HG03565 (cell line): ENCODE results near the gene TCF12.

ENCODE experiments used
- ATAC-seq: cut with Tn5 transposase; IDR thresholded peaks from one replicate; pipeline ENCODE4 v1.9.1; 2021; ENCODE audit warnings: mild to moderate bottlenecking, moderate library complexity; ENCODE audit not compliant: unreplicated experiment

The TCF12 gene

DNA sequence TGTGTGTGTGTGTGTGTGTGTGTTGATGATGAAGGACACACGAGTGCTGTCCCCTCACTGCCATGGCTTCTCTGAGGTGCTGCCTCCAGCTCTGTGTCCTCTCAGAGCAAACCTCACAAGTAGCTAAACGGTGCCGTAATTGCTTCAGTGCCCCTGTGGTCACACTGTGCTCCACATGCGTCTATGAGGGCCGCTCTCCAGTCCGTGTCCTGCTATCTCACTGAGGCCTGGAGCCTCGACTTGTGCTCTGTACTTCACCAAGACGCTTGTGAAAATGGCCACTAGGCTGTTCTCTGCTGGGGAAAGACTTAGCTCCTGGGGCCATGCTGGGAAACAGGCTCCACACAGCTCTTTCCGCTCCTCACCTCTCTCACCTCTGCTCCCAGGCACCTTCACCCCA is 392.4 kb downstream of the TCF12 start:
- no peak for ATAC-seq

DNA sequence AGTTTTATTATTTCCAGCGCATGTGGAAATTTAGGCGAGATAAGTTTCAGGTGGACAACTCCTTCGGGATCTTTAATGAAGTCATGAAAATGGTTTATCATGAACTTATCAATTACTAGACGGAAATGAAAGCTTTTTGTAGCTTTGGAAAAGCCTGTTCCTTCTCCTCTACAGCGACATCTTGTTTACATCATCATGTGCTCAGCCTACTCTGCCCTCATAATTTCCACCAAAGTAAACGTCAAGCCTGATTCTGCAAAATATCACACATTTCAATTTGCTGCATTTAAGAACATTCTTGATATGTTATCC is 393.5 kb downstream of the TCF12 start:
- no peak for ATAC-seq

DNA sequence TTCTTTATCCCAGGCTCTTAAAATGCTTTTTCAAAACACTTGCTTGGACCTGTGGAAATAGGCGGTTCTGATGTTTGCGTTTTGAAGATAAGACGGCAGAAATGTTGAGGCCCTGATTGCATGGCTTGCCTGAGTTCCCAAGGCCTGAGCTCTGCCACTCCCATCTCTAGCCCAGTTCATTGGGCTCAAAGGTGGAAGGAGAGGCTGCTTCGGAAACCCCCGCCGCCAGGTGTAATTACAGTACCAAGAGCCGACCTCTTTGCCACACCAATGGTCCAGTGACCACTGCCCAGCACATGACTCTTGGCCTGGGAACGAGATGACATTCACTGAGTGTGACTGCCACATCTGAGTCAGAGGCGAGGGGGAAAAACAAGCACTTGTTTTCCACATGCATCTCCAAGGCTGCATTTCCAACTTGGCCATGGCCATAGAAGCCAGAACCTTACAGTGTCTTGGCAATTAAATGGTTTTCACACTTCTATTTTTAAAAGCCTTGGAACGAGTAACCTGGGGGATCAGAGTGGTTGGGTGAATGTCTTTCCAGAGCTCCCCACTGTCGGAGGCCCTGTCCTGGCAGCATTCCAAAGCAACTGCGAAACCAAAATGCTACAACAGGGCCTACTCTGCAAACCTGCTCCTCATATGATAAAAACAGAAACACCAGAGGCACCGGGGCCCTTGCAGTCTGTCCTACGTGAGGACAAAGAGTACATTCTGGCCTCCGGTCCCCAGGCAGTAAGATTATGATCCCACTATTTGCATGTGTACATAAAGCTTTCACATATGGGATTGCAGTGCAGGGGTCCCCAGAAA is 394.1 kb downstream of the TCF12 start:
- no peak for ATAC-seq

DNA sequence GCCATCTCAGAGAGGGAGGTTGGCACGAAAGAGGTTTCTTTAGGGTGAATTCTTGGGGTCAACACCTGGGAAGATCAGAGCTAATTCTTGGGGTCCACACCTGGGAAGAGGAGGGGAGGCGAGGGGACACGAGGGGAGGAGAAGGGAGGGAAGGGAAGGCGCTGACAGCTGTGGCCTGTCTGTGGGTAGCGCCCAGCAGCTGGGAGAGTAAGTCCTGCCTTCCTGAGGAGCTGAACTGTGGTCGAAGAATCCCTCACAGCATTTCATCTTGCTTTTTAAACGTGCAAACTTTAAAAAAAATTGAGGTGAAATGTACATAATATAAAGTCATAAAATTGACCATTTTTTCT is 394.7 kb downstream of the TCF12 start:
- ATAC-seq, result no peak

DNA sequence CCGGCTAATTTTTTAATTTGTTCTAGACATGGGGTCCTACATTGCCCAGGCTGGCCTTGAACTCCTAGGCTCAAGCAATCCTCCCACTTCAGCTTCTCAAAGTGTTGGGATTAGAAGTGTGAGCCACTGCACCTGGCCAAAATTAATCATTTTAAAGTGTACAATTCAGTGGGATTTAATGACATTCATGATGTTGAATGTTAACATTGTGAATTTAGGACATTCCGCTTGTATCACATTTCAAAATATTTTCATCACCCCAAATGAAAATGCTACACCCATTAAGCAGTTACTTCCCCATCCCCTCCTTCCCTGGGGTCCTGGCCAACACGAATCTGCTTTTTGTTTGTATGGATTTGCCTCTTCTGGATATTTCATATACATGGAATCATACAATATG is 395.8 kb downstream of the TCF12 start:
- no peak for ATAC-seq

DNA sequence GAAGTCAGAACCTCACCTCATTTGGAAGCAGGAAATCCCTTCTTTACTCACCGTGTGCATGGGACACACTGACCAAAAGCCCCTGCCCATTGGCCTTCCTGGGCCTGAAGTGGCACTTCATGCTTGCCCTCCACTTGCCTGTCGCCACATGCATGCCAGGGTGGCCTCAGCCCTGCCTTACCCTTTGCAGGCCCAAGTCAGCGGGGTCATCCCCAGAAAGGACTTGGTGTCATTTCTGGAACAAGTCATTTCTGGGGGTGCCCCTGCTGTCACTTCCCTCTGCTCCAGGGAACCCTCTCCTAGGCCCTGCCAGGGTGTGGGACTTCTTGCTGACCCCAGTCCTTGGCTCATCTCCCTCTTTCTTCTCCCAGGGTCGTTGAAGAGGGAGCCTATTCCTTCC is 398.0 kb downstream of the TCF12 start:
- no peak for ATAC-seq

DNA sequence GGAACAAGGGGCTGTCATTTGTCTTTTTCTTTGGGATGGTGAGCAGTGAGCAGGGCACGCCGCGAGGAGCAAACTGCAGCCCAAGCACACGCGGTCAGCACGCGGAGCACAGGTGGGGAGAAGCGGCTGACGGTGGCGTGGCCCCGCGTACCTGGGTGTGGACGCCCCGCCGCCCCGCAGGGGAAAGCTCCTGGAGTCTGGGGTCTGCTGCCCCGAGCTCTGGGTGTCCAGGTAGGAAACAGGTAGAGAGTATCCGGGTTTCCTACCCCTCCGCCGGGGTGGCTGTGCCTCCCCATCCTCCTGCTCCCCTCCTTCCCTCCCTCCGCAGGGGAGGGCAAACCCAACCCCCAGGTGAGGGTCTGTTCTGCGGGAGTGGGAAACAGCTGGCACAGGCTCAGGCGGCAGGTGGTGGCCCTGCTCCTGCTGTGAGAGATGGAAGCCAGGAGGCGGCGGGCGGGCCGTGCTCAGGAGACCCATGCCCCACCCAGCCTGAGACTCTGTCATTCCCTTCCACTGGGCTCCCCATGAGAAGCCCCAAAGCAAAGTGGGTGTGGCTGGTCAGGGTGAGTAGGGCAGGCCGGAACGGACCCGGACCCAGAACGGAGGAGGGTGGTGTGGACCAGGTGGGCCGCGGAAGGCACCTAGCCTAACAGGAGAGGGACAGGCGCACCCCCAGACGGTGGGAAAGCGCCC is 400.9 kb downstream of the TCF12 start:
- ATAC-seq, result no peak

DNA sequence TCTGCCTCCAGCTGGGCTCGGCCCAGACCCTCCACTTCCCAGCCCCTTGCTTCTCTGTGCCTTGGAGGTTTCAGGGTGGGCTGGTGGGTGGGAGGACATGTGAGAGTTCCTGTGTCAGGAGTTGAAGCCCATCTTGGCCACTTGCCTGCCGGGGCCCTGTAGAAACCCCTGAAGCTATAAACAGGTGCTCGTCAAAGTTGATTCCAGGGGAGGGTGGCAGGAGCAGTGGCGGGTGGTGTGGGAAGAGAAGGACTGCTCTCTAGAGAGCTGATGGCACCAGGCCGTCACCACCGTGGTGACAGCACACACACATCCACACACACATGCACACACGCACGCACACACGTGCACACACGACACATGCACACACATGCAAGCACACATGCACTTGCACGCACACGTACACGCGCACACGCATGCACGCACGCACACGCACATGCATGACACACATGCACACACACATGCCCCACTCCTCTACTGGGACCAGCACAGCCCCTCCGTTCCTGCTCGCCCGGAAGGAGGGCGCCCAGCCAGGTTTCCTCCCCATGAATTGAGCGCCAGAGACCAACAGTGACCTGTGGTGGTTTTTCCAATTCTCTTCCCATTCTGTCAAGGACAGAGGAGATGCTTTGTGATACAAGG is 401.6 kb downstream of the TCF12 start:
- ATAC-seq, result no peak

DNA sequence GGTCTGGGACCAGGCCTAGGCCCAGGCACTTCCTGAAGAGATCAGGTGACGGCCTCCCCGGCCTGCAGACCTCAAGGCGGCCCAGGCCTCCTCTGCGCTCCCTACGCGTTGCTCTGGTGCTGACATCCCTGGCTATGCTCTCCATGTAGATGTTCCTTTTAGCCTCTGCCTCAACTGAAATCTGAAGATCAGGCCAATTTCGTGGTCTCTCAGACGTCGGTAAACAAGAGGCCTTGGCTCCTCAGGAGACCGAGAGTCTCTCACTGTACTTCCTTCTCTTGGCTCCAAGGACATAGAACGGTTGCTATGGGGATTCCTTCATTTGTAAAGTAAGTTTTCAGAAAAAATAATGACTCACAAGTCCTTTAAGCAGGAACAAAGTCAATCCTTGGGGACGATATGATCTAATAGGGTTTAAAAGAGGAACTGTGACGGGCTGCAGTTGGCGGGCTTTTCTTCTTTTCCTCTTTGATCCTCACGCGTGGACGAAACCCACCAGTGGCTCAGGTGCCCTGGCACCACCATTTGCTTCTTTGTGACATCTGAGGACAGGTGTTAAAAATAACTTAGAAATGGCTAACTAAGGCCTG is 402.3 kb downstream of the TCF12 start:
- ATAC-seq, result no peak

DNA sequence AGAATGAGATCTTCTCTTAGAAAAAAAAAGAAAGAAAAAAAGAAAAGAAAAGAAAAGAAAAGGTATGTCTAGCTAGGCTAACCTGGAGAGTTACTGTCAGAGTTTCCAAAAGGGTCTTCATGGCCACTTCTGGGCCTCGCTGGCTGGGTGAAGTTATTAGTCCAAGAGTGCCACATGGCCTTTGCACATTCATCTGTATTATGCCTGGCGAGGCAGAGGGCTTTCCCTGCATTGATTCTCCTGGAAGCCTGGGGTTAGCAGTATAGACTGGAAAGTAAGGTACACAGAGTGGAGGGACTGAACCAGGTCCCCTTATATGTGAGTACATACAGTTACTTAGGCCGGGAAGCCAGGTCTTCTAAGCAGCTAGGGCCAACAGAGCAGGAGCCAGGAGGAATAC is 403.0 kb downstream of the TCF12 start:
- no peak for ATAC-seq

DNA sequence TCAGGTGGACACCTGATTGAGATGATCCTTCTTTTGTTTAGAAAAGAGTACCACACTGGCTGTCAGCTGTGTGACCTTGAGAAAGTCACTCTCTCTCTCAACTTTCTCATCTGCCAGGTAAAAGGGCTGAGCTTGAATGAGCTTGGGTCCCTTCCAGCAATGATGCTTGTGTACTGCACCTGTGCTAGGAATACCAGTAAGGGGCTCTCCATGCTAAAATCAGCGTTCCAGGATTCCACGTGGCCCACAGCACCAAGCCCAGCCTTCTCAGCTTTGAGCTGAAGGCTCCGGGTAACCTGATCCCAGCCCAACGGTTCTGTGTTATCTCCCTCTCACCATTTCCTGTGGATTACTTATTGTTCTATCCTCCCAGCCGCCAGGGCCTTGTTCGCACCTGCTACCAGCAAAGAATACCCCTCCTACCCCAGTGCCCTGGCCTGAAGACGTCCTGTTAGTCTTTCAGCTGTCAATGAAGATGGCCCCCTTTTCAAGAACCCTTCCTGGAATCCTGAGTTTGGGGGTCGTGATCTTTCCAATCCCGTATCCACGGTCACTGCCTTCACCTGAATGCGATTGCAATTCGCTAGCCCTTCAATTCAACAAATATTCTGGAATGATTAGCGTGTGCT is 403.6 kb downstream of the TCF12 start:
- ATAC-seq, result no peak

DNA sequence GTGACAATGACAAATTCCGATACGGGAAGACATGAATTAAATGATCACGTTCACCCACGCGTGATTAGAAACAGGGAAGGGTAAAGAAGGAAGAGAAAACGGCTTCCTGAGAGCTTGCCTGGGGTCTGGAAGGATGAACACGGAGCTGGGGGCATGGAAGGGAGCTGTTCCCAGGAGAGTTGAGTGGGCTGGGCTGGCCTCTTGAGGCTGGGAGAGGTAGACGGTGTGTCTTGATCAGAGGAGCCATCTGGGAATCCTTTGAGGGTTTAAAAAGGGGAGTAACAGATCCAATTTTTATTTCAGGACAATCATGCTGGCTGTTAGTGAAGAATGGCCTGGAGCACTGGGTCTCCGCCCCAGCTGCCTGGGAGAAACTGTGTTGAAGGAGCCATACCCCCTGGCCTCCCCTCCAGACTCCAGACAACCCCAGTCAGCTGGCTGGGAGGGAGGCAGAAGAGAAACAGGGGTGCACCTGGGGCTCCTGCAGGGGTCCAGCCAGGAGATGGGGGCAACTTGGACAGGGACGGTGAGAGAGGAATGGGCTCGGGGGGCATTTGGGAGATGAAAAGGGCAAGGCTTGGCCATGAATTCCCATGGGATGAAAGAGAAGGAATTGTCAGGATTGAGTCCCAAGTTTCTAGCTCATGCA is 404.3 kb downstream of the TCF12 start:
- no peak for ATAC-seq

DNA sequence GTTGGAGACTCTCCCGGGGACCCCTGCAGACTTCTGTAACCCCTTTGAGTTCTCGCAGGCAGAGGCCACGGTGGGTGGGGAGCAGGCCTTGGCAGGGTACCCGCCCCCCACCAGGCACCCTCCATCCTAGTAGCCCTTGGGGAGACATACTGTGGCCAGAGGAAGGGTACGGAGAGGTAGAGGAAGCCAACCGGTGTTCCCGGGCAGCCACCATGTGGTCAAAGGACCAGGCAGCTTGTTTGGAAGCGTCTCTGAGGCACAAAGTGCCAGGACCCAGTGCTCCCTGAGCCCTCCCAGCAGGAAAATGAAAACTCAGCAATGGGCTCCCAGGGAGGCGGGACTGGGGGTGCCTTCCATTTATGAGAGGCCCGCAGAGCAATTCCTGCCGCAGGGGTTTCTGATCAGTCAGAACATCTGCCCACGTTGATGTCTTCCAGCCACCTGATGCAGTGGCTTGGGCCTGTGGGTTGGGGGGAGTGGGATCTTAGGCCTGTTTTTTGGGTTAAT is 404.9 kb downstream of the TCF12 start:
- no peak for ATAC-seq

DNA sequence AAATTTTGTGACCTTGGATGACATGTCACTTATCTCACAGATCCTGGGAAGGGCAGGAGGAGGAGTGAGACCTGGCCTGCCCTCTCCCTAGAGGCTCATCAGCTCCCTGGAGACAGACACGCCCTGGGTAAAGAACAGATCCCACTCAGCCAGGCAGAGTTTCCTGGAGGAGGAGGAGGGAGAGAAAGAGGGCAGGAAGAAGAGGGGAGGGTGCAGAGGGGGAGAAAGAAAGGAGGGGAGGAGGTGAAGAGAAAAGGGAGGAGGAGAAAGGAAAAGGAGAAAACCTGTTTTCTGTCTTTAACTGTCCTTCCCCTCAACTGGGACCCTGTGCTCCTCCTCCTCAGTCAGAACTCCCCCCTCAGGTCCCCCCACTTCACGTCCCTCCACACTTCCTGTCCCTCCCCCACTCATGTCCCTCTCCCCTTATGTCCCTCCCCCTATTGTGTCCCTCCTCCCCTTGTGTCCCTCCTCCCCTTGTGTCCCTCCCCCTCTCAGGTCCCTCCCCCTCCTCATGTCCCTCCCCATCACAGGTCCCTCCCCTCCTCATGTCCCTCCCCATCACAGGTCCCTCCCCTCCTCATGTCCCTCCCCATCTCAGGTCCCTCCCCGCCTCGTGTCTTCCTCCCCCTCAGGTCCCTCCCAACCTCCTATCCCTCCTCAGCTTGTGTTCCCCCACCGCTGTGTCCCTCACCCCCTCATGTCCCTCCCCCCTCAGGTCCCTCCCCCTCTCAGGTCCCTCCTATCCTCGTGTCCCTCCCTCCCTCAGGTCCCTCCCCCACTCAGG is 405.6 kb downstream of the TCF12 start:
- ATAC-seq, result no peak

DNA sequence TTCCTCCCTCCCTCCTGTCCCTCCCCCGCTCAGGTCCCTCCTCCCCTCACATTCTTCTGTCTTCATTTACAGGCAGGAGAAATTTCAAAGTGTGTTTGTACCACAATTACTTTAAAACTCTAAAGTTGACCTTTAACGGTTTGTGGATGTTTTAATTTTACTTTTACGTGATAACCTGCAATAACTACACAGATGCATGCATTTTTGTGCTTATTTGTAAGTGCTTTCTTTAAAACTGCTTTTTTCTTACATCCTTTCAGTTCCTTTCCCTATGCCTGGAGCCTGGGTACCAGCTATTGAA is 406.1 kb downstream of the TCF12 start:
- ATAC-seq, result no peak

DNA sequence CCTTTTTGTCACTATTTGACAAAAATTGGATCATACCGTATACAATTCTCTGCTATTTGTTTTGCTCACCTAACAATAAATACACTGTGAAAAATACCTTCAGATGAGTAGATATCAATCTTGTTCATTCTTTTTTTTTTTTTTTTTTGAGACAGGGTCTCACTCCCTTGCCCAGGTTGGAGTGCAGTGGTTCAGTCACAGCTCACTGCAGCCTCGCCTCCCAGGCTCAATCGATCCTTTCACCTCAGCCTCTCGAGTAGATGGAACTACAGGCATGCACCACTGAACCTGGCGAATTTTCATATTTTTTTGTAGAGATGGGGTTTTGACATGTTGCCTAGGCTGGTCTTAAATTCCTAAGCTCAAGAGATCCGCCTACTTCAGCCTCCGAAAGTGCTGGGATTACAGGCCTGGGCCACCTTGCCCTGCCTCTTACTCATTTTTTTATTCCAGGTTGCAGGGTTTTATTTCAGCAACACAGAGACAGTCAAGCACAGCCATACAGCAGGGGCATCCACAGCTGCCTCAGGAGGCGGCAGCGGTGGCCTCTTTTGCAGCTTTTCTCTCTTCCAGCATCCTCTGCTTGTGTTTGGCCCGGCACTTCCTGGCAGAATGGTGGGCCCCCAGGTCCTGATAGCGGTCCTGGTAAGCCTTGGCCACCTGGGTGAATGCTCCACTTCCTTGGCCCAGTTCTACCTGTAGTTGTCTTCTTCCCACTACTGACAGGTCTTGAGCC is 406.7 kb downstream of the TCF12 start:
- ATAC-seq, result no peak

DNA sequence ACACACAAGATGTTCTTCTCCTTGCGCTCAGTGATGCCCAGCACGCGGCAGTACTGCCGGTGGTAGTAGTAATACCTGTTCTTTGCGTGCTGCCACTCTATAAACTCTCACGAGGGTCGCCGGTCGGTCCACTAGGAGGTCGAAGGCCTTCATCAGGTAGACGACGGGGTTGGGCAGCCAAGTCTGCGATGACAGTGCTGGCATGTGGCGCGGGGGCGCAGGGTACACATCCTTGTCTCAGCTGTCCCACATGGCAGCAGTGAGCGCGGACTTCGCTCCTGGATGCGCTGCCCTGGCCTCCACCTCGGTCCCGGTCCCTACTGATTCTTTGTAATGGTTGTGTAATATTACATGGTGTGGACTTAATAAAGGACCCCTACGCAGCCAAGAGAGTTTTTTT is 407.8 kb downstream of the TCF12 start:
- no peak for ATAC-seq

DNA sequence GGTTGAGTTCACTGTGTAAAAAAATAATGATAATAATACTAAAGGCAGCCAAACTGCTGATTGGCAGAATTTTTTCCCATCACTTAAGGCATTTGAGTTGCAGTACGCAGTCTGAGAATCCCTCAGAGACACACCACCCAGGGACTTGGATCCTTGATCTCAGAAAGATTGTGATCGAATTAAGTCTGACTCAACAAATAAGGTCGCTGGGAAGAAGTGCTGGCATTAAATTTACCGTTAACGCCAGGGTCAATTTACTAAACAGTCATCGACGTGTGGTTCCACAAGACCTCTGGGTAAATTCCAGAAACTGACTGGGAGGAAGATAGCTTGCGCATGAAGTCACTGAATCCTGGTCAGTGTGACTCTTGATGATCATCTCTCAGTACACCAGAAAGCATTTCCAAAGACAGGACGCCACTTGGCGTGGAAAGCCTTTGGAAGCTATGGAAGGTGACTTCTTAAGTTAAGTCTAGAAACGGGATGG is 409.6 kb downstream of the TCF12 start:
- no peak for ATAC-seq

DNA sequence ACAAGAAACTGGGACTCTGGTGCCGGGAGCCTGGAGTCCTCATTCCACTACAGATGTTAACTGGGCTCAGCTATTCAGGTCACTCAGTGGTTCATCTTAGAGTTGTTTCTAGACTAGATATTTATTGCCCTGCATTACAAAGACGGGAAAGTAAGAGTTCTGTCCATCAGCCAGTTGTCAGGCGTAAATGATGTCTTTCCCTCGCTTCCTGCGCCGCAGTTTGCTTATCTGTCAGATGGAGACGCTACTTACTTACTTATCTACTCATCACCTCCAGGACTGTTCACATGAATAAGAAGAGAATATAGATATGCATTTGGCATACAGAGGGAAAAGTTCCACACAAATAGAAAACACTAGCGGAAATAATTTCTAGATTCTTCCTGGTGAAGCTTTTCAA is 410.0 kb downstream of the TCF12 start:
- no peak for ATAC-seq
